Effector CD8-positive, alpha-beta T cell (primary cell): Measurements from ENCODE around the gene REPIN1.

Experiments
- DNase-seq: peaks from one replicate; lab custom pipeline; 2025; lab: John Stamatoyannopoulos, UW

REPIN1 gene

DNA sequence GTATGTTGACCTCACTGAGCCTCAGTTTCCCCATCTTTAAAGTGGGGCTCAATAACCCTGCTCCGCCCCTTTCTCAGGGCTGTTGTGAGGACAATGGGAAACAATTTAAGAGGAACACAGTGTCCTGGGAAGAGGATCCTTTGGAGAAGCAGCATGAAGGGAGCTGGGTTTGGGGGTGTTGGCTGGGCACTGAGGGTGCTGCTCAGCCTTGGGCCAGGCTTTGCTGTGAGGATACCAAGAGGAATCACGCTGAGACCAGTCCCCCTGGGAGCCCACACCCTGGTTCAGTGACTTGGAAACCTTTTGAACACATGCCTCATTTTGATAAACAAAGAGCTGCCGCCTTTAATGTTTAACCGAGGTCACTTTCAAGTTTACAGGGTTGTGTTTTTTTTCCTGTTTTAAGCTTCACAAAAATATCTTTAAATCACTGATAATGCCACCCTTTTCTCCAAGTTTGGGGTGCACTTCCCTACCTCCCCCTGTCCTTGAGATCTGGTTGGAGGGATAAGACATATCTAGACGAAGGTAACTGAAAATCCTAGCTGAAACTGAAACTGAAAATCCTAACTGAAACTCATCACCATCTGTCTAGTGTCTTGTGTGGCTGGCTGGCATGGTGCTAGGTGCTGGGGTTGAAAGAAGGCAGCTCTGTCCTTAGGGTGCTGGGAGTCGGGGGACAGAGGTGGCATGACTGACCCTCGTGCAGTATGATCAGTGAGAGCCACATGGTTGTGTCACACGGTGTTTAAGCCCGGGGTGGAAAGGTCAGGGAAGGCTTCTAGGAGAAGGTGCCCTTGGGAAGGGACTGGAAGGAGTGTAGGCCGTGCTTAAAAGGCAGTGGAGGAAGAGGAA lies 38.2 kb downstream of the REPIN1 start:
- DNase-seq, result no peak

DNA sequence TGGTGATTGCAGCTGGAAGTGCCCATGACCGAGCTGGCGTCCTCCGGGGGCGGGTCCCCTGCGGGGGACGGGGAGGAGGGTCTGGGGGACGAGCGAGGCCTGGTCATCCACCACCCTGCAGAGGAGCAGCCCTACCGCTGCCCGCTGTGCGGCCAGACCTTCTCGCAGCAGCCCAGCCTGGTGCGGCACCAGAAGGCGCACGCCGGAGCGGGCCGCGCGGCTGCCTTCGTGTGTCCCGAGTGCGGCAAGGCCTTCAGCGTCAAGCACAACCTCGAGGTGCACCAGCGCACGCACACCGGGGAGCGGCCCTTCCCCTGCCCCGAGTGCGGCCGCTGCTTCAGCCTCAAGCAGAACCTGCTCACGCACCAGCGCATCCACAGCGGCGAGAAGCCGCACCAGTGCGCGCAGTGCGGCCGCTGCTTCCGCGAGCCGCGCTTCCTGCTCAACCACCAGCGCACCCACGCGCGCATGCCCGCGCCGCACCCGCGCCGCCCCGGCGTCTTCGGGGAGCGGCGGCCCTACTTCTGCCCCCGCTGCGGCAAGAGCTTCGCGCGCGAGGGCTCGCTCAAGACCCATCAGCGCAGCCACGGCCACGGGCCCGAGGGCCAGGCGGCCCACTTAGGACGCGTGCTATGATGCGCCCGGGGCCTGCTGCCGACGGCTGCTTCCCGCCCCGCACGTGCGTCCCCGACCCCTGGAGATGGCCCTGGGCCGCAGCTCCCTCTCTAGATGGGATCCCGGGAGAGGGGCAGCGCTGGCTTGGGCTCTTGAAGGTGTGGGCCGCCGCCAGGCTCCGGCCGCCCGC lies 39.2 kb downstream of the REPIN1 start:
- no peak for DNase-seq

DNA sequence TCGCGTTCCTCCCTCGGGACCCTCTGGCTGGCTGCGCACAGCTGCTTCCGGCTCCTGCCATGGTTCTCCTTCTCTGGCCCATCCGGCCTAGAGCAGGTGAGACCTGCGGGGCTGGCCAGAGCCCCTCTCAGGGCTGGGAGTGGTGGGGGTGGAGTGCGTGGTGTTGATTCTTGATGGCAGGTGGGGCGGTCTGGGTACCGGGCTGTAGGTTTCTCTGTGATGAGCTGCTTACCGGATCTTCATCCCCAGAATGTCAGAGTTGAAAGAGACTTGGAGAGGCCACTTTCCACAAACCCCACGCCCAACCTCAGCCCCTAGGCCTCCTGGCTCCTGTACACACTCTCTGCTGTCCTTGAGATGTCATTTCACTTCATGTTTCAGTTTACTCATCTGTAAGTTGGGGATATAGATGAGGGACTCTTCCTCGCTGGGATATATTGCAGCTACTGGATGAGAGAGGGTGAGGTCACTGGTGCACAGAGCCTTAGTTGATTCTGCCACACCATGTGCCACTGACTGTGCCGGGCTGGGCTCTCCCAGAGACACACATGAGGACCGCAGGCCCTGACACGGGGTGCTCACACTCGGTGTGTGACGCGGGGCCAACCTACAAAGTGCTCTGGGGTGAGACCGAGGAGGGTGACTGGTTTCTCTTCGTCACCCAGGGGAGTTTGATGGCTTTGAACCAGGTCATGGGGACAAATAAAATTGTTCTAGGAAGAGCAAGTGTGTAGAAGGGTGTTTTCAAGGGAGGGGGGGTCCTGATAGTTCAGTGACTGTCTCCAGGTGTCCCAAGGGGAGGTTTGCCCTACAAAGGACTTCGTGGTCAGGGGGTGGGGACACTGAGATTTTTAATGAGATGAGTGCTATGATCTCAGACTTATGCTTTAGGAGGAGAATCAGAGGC lies 40.0 kb downstream of the REPIN1 start:
- no peak for DNase-seq

DNA sequence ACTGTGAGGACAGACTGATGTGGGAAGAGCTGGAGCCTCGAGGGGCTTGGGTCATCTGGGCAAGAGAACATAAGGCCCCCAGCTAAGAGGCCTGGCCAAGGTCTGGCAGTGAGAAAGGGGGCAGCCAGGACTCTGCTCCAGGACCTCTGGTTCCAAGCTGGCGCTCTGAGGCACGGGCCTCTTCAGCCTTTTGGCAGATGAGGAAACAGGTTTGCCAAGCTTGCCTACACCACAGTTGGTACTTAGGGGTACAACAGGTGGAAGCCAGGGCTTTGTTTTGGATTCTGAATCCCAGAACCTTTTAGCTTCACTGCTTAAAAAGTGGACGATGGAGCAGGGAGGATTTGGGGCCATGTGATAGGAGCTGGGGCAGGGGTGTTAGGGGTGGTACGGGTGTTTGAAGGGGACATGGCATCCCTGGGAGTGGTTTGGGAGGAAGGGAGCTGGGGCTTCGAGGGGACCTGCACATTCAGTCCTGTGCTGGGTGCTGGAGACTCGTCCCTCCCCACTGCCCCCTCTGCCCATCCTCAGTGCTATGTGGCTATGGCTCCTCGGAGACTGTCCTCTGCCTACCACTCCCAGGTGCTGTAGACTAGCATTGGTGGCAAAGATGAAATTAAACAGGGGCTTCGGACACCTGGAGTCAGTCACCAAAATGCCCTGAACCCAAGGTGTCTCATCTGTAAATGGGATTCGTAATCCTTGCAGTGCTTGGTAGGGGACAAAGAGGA lies 40.8 kb downstream of the REPIN1 start:
- DNase-seq, result no peak

DNA sequence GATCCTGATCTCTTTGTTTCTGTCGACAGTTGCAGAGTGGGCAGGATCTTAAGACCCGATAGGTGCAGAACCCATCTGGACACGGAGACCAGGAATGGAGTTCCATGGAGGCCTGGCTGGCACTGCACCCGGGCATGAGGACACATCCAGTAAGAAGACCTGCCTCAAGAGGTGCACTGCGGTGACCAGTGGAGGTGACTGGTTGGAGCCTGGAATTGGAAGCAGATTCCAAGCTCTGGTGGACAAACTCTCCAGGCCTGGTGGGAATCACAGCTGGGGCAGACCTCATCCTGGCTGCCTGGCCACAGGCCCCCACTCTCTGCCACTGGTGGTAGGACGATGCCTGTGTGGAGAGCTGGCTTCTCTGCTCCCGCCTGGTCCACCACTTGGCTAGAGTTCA lies 41.5 kb downstream of the REPIN1 start:
- DNase-seq, result no peak

DNA sequence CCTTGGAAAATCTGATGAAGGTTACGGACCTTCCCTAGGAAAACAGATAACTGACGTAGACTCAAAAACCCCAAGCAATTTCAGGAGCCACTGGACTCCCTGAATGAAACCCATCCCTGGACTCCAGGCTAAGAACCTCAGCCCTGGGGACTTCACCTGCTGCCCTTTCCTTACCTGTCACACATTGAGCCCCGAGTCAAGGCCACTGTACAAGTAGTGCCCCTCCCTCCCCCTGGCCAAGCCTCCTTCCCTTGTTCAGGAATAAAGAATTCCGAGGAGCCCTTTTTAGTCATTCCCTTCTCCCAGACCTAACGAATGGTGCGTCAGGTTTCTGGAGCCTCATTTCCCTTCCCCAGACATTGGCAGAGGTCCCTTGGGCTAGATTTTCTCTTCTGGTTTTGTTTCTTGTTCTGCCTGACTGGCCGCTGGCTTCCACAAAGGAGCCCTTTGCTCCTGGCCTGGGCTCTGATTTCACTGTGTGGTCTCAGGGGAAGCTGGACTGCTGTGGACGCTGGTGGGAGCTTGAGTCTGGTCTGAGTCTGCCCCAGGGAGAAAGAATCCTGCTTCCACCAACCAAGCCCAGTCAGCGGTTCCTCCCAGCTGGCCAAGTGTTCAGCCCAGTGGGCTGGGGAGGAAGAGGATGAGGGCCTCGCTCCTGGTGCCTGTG lies 42.2 kb downstream of the REPIN1 start:
- DNase-seq, result no peak

DNA sequence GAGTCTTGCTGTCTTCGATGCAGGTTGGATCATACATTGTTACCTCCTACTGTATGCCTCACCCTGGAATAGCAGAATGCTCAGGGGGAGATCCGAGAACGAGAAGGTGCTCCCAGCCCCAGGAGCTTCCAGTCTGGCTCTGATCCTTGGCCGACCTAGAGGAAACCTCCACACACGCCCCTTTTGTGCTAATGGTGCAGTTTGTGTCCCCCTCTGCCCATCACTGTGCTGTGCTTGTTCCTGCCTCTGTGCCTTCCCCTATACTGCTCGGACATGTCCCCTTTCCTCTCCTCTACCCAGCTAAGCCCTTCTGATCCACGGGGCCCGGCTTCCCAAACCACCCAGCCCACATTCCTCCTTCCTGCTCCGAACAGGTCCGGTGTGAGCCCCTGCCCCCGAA lies 43.0 kb downstream of the REPIN1 start:
- no peak for DNase-seq

DNA sequence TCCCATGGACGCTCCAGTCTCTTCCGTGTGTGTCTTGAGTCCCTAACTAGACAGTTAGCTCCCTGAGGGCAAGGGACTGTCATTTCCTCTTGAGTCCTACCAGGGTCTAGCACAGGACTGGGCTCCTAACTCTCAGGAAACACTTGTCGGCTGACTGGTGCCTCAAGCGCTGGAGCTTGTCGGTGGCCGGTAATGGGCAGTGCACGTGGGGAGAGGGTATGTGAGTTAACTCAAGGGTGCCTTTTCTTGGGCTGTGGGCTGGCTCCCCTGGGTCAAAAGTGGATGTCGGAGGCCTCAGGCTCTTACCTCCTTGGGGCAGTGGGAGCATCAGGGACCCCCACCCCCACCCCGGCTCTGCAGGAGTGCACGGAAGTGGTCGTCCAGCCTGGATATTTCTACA lies 43.4 kb downstream of the REPIN1 start:
- DNase-seq, result no peak

DNA sequence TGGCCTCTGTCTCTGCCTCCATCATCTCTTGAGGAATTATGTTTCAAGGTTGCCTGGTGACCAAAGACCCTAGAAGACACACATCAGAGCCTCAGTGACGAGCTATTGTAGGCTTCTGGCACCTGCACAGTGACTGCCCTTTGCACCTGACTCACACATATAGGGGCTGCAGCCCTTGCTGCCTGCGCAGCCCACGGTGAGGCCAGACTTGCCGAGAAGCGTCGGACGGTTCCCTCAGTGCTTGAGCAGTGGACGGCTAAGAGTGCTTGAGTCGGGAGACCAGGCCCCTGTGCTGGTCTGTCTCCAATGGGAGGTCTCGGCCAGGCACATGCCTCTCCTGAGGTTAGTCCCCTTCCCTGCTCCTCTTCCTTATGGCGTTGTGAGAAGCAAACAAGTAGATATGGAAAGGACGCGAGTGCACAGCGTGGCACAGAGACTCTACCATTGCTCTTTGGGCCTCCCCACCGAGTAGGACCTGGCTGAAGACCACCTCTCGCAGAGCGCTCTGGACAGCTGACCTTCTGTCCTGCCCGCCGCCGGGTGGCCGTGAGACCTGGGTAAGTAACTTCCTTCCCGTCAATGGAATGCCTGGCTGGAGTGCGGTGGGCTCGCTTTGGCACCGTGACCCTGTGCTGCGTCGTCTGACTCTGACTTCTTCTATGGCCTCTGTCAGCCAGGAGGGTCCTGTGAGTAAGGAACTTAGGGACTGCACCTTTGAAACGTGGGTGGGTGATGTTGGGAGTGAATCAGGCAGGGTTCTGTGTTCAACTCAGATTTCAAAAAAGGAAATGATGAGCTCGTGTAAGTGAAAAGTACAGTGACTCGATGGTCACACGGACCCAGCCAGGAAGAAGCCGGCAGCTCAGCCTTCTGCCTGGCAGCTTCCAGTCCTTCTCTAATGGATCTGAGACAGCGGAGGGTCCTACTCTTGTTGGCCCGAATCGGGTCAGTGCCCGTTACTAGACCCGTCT lies 44.2 kb downstream of the REPIN1 start:
- no peak for DNase-seq

DNA sequence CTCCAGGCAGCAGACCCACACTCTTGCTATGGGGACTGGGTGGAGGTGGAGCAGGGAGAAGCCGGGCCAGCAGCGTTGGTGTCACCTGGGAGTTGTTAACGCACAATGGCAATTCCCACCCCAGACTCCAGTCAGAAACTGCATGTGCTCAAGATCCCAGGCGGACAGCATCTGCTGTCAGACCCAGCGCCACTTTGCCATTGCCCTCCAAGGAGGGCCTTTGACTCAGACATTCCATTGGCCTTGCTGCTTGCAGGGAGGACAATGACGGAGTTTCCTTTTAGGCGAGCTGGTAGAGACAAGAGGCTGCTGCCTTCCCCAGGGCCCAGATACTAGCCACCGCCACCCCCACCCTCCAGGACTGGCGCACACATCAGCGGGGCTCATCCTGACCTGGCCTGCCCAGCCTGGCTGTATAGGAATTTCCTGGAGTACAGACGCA lies 45.0 kb downstream of the REPIN1 start:
- no peak for DNase-seq

DNA sequence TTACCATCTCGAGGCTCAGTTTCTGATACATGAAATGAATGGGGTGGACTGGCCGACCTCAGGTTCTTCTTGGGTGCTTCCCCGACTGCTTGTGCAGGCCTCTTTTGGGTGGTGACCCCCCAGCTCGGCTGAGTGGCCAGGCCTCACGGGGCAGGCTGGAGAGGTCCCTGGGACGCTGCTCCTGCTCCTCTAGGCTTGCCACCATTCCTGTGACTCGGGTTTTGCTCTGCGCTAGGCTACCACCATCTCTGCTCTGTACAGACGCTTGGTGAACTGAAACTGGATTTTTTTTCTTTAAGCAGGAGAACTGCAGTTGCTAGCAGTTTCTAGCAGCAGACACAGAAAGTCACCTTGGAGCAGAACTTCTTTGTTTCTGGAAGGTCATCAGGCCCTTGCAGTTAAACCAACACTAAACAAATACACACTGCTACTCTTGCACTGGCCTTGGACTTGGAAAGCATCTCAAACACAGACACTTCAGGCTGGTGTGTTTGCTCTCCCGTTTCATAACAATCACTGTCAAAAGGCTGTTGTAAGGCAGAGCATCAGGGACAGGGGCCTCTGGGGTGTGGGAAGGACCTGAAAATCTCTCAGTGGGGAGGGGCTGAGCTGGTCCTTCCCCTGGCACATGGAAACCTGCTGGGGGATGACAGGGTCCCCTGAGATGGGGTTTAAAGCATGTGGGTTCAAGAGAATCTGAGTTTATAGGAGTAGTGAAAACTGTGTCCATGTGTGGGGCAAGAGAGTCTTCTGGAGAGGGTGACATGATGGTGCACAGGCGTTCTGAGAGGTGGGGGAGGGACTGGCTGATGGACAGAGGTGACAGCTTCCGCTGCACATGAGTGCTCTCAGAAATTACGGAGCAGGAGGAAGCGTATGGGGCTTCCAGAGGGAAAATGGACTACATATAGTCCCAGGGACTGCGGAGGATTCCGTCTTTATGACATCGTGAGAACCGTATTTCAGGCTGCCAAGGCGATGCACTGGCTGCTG lies 46.8 kb downstream of the REPIN1 start:
- DNase-seq, result no peak

DNA sequence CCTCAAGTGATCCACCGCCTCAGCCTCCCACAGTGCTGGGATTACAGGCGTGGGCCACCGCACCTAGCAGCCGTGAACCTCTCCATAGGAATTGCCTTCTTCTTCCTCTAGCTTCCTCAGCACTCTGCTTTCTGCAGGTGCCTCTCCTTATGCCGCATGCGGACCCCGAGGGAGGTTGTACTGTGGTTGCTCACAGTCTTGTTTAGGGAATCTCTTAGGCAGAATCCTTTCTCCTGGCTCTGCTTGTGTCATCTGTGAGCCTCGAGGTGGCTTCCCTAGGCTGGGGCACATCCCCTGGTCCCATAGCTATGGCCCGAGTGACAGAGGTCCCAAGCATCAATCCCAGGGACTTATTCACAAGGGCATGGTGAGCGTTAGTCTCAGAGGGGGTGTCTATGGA lies 48.6 kb downstream of the REPIN1 start:
- no peak for DNase-seq

DNA sequence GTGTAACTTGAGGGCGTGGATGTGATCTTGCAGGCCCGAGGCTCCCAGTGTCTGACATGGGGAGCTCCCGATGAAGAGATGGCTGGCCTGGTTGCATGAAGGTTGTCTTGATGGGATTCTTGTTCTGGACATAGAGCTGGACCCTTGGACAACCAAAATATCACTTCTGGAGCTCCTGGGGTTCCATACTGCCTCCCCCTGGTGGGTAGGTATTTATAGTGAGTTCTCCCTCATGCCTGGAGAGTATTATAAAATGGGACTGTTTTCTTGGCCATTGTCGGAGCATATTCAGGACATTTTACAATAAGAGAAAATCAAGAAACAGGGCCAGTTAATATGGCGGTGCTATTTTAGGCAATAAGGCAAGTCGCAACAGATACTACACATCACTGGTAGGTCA lies 49.2 kb downstream of the REPIN1 start:
- no peak for DNase-seq

DNA sequence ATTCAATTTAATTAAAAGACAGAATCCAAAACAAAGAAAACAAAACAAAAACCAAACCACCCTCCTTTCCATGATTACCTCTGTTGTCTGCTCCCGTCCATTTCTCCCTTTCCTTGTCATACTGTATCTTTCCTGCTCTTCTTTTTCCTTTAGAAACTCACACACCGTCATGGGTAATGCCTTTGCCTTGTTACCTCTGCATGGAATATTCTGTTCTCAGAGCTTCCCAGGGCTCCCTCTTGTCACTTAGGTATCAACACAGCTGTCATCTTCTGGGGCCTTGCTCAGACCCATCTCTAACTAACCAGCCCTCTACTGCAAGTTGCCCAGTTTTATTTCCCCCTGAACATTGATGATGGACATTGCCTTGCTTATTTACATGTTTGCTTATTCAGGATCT lies 51.6 kb downstream of the REPIN1 start:
- DNase-seq, result no peak

DNA sequence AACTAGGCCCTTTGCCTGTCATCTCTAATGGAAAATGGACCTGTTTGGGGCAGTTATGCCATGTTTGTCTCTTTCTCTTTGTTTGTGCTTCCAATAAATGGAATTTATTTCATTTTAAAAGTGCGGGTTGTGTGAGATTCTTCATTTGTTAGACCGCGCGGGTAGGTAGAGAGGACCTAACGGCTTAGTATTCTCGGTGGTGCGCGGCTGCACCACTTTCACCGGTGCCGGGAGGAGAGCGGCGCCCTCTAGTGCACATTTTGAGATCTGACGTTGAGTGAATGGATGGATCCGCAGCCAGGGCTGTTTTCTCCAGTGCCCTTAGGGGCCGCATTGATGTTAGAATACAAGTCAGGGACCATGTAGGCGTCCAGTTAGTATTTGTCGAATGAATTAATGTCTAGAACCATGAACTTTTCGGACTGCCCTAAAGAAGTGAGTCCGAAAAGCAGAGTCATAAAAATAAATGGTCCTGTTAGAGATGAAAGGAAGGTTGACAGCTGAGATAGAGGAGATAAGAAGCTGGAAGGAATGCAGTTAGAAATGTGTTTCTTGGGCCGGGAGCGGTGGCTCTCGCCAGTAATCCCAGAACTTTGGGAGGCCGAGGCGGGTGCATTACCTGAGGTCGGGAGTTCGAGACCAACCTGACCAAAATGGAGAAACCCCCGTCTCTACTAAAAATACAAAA lies 52.5 kb downstream of the REPIN1 start:
- peak; percentile 73 for DNase-seq

DNA sequence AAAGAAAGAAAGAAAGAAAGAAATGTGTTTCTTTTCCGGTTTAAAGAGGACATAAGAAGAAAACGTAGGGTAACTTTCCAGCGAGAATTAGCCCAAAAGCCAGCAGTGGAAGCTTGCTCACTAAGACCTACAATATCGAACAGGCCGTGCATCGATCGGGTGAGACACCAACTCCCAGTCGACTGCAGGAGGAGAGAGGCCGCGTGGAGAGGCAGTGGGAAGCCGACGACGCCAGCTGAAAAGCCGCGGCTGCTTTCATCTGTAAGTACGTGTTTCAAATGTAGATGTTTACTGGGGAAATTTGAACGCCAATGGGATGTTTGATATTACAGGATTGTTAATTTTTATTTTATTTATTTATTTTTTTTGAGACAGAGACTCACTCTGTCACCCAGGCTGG lies 53.2 kb downstream of the REPIN1 start:
- no peak for DNase-seq
